8988T (cell line): ENCODE data around the gene PNMA6E.

Experiments
- DNase-seq: peaks from one replicate; pipeline ENCODE4 v3.0.0; 2011

The PNMA6E gene

GRCh38 chrX:153434801-153435200 is 33.7 kb upstream of the PNMA6E start:
- no peak for DNase-seq

GRCh38 chrX:153433781-153434285 is 32.7 kb upstream of the PNMA6E start:
- no peak for DNase-seq

- no peak for DNase-seq
These were observed 32.1 kb upstream of the PNMA6E start for GRCh38 chrX:153433161-153433680.

GRCh38 chrX:153430796-153431195 is 29.6 kb upstream of the PNMA6E start:
- DNase-seq: no peak

GRCh38 chrX:153426204-153426603 is 25.1 kb upstream of the PNMA6E start:
- DNase-seq: no peak

GRCh38 chrX:153423652-153424051 is 22.5 kb upstream of the PNMA6E start:
- no peak for DNase-seq

- no peak for DNase-seq
These were observed 20.7 kb upstream of the PNMA6E start for GRCh38 chrX:153421856-153422255.

GRCh38 chrX:153420851-153421599 is 19.9 kb upstream of the PNMA6E start:
- no peak for DNase-seq

- DNase-seq: no peak
These were observed 16.5 kb upstream of the PNMA6E start for GRCh38 chrX:153417637-153418036.

GRCh38 chrX:153416781-153417450 is 15.8 kb upstream of the PNMA6E start:
- no peak for DNase-seq

GRCh38 chrX:153414856-153415510 is 13.8 kb upstream of the PNMA6E start:
- DNase-seq: no peak

GRCh38 chrX:153413731-153414130 is 12.6 kb upstream of the PNMA6E start:
- DNase-seq: no peak

- DNase-seq: no peak
These were observed 11.9 kb upstream of the PNMA6E start for GRCh38 chrX:153412746-153413720.

- DNase-seq: no peak
These were observed 10.9 kb upstream of the PNMA6E start for GRCh38 chrX:153411988-153412574.

GRCh38 chrX:153411255-153411987 is 10.3 kb upstream of the PNMA6E start, which contains the start of gene ZFP92:
Gene ZFP92, plus strand, starts transcription at chrX:153411472. Its CDS starts 6,851 bp downstream, at chrX:153418323.
- no peak for DNase-seq

- DNase-seq: no peak
These were observed 9.7 kb upstream of the PNMA6E start for GRCh38 chrX:153410888-153411254.

GRCh38 chrX:153410373-153410772 is 9.2 kb upstream of the PNMA6E start:
- no peak for DNase-seq

GRCh38 chrX:153409414-153410101 is 8.4 kb upstream of the PNMA6E start:
- peak; percentile 13 for DNase-seq

- no peak for DNase-seq
These were observed 7.8 kb upstream of the PNMA6E start for GRCh38 chrX:153408871-153409351.

- no peak for DNase-seq
These were observed 7.1 kb upstream of the PNMA6E start for GRCh38 chrX:153408221-153408721.
